Activated CD4-positive, alpha-beta memory T cell treated with anti-CD3 and anti-CD28 coated beads for 36 hours (primary cell): ENCODE measurements around the gene ALPP. TPM values are rescaled to one million over a fixed set of nuclear protein-coding genes. Genes with fewer than 3 reads are reported as not detected.

Source experiments
- CTCF ChIA-PET: fragments of 350-600 bp; sonication (Branson Sonifier 250); formaldehyde crosslinking; loops from one replicate; lab custom pipeline; 2021; ENCODE audit warnings: antibody characterized with exemption, inconsistent platforms; lab: Charles Lee
- POLR2A ChIA-PET: fragments of 350-600 bp; sonication (Branson Sonifier 250); formaldehyde crosslinking; loops from one replicate; lab custom pipeline; 2021; ENCODE audit warnings: antibody characterized with exemption; lab: Charles Lee
- DNase-seq: peaks from one replicate; pipeline ENCODE4 v3.0.0-alpha.2; 2020
- H3K27ac Mint-ChIP-seq: one replicate; pipeline ENCODE4 v1.8.0; 2021; ENCODE audit warnings: mixed read lengths
- H3K27me3 Mint-ChIP-seq: one replicate; pipeline ENCODE4 v1.8.0; 2021; ENCODE audit warnings: mixed read lengths
- H3K36me3 Mint-ChIP-seq: one replicate; pipeline ENCODE4 v1.8.0; 2021; ENCODE audit warnings: mixed read lengths
- H3K4me1 Mint-ChIP-seq: one replicate; pipeline ENCODE4 v1.8.0; 2021; ENCODE audit warnings: low read depth, mixed read lengths
- H3K4me3 Mint-ChIP-seq: one replicate; pipeline ENCODE4 v1.8.0; 2021; ENCODE audit warnings: mild to moderate bottlenecking, mixed read lengths
- H3K9me3 Mint-ChIP-seq: one replicate; pipeline ENCODE4 v1.8.0; 2021; ENCODE audit warnings: mixed read lengths
- intact Hi-C: fragments of 100-400 bp; cut with micrococcal nuclease; formaldehyde crosslinking; loops from one replicate; pipeline ENCODE4 v1.15.1; 2023
- total RNA-seq, 2 experiments: library from RNA; stranded (reverse); gene quantifications; one replicate each; pipeline ENCODE4 v1.2.3, GENCODE V29; 2021

ALPP gene
- total RNA-seq, 2 experiments from 2014 or later, result not detected

- intact Hi-C loops, result no loop called here
- no peaks in the 10 kb centered on the region for H3K4me1 Mint-ChIP-seq
- POLR2A ChIA-PET, result no interaction called here
- no peak overlapping the region for H3K27ac Mint-ChIP-seq
- no peaks in the 10 kb centered on the region for H3K36me3 Mint-ChIP-seq
- no peak for DNase-seq
- CTCF ChIA-PET, result interaction anchor here (1.0 to 1.3 kb wide), 2 partner anchors 16 to 436 kb away, joined by 3 to 4 read pairs; no protein-coding TSS in a partner anchor
- H3K27me3 Mint-ChIP-seq, result peaks cover 1% of the 10 kb centered on the region
- no peak overlapping the region for H3K4me3 Mint-ChIP-seq
- peaks cover 2% of the 10 kb centered on the region for H3K9me3 Mint-ChIP-seq
Measured at GRCh38 chr2:232343821-232344220, 34.7 kb upstream of the ALPP start.

GRCh38 chr2:232345251-232345650, 33.3 kb upstream of the ALPP start:
- intact Hi-C loops, result no loop called here
- ChIA-PET POLR2A (no interaction called here), CTCF (interaction anchor here (0.5 to 1.3 kb wide), 3 partner anchors 10 to 437 kb away, joined by 3 to 4 read pairs (median 3); no protein-coding TSS in a partner anchor)
- Mint-ChIP-seq H3K9me3 (peaks cover 2% of the 10 kb centered on the region), H3K27ac (no peak overlapping the region), H3K27me3 (peaks cover 4% of the 10 kb centered on the region), H3K4me3 (no peak overlapping the region), H3K4me1 (peaks cover 4% of the 10 kb centered on the region), H3K36me3 (no peaks in the 10 kb centered on the region)
- DNase-seq, result no peak

GRCh38 chr2:232347369-232347768, 31.2 kb upstream of the ALPP start:
- no peaks in the 10 kb centered on the region for H3K36me3 Mint-ChIP-seq
- DNase-seq, result no peak
- peaks cover 2% of the 10 kb centered on the region for H3K9me3 Mint-ChIP-seq
- ChIA-PET CTCF (no interaction called here), POLR2A (interaction anchor here (0.6 kb wide), 1 partner anchor 429 kb away, joined by 3 read pairs; no protein-coding TSS in a partner anchor)
- H3K4me3 Mint-ChIP-seq, result no peak overlapping the region
- H3K4me1 Mint-ChIP-seq, result peaks cover 7% of the 10 kb centered on the region
- intact Hi-C loops, result no loop called here
- H3K27ac Mint-ChIP-seq, result no peak overlapping the region
- H3K27me3 Mint-ChIP-seq, result peaks cover 11% of the 10 kb centered on the region

DNA sequence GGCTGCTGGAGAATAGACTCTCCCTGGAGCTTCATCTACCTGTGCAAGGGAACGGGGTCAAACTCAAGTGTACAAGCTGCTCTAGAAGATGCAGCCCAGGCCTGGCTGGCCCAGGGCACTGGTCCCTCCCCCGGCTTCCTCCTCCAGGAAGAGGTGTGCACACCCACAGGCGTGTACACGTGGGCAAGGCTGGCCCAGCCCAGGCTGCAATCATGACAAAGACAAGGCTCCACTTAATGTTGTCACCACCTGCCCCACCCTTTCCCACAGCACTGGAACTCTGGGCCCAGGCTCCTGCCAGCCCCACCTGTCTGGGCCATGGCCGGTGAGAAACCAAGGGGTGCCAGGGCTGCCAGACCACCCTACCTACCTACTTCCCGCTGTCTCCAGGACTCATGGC, 29.6 kb upstream of the ALPP start:
- peaks cover 17% of the 10 kb centered on the region for H3K27me3 Mint-ChIP-seq
- peaks cover 7% of the 10 kb centered on the region for H3K4me1 Mint-ChIP-seq
- no peak for DNase-seq
- no peak overlapping the region for H3K4me3 Mint-ChIP-seq
- CTCF ChIA-PET, result no interaction called here
- POLR2A ChIA-PET, result no interaction called here
- no peaks in the 10 kb centered on the region for H3K36me3 Mint-ChIP-seq
- no peak overlapping the region for H3K27ac Mint-ChIP-seq
- intact Hi-C loops, result no loop called here
- H3K9me3 Mint-ChIP-seq, result peaks cover 2% of the 10 kb centered on the region

- H3K4me3 Mint-ChIP-seq, result no peak overlapping the region
- intact Hi-C loops, result no loop called here
- POLR2A ChIA-PET, result no interaction called here
- H3K27me3 Mint-ChIP-seq, result peaks cover 19% of the 10 kb centered on the region
- no peak overlapping the region for H3K27ac Mint-ChIP-seq
- H3K4me1 Mint-ChIP-seq, result peaks cover 7% of the 10 kb centered on the region
- DNase-seq, result no peak
- no peaks in the 10 kb centered on the region for H3K36me3 Mint-ChIP-seq
- CTCF ChIA-PET, result no interaction called here
- peaks cover 2% of the 10 kb centered on the region for H3K9me3 Mint-ChIP-seq
Measured at GRCh38 chr2:232349546-232349945, 29.0 kb upstream of the ALPP start.

GRCh38 chr2:232349946-232350635, 28.5 kb upstream of the ALPP start:
- POLR2A ChIA-PET, result no interaction called here
- Mint-ChIP-seq H3K36me3 (no peaks in the 10 kb centered on the region), H3K9me3 (peaks cover 2% of the 10 kb centered on the region), H3K27ac (no peak overlapping the region), H3K4me3 (no peak overlapping the region), H3K4me1 (peaks cover 7% of the 10 kb centered on the region), H3K27me3 (peaks cover 22% of the 10 kb centered on the region)
- intact Hi-C loops, result no loop called here
- CTCF ChIA-PET, result interaction anchor here (1.1 kb wide), 1 partner anchor 9 kb away, joined by 3 read pairs; no protein-coding TSS in a partner anchor
- no peak for DNase-seq

DNA sequence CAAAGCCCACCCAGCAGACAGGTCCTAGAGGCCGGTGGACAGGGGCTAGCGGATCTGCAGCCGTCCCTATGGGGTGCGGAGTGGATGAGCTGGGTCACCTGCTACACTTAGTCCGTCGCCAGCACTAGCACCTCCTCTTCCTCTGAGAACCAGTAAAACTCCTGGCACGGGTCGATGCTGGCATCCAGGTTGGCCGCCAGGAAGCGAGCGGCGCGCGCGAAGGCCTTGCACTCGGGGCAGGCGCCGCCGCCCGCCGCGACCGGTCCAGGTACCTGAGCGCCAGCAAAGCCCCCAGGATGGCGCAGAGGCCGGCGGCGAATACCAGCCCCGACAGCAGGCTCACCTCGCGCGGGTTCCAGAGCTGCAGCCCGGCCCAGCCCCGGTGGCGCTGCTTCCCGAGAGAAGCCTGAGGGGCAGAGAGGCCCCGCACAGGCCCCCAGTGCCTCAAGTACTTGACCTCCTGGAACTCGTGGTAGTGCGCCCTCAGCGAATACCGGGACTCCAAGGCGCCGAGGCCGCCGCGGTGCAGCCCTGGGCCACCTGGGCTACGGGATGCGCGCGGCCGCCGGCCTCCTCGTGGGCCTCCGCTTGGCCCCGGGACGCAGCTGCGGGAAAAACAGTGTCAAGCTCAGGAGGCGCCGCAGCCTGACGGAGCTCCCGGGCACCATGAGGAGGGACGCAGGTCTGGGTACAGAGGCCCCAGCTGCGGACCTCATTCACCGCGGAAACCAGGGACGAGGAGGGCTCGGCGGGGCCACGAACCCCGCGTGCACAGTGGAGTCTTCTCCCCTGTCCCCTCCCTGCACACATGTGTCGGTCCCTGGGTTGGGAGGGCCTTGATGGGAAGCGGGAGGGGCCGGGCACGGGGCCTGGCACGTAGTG, 27.5 kb upstream of the ALPP start:
- DNase-seq, result no peak
- Mint-ChIP-seq H3K36me3 (no peaks in the 10 kb centered on the region), H3K4me3 (no peak overlapping the region), H3K27me3 (peaks cover 25% of the 10 kb centered on the region), H3K9me3 (peaks cover 2% of the 10 kb centered on the region), H3K27ac (no peak overlapping the region), H3K4me1 (peaks cover 7% of the 10 kb centered on the region)
- ChIA-PET CTCF (interaction anchor here (1.1 kb wide), 1 partner anchor 10 kb away, joined by 3 read pairs; no protein-coding TSS in a partner anchor), POLR2A (no interaction called here)
- intact Hi-C loops, result no loop called here

GRCh38 chr2:232351686-232352510, 26.7 kb upstream of the ALPP start:
- H3K27ac Mint-ChIP-seq, result no peak overlapping the region
- POLR2A ChIA-PET, result no interaction called here
- no peak for DNase-seq

DNA sequence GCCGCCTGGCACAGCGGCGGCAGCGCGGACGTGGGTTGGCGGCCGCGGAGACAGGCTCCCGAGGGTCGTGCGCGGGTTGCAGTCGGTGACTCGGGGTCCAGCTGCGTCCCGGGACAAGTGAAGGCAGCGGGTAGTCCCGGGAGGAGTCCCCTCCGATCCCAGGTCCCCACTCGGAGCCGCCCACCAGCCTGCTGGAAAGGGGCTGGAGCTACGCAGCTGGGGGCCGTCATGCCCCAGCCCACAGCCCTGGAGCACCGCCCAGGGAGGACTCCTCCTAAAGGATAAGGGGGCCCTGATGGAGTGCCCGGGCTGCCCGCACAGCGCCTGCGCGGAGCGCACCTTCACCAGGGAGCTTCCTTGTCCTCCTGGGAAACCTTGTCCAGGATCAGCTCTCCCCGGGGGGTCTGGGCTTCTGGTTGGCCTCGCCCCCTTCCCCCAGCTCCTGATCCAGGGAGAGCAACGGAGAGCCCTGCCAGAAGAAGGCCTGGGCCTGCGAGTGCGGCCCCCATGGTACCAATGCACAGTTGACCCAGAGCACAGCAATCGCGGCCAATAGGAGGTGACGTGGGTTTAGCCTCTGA, 25.9 kb upstream of the ALPP start:
- no peak overlapping the region for H3K27ac Mint-ChIP-seq
- no peaks in the 10 kb centered on the region for H3K9me3 Mint-ChIP-seq
- H3K27me3 Mint-ChIP-seq, result peaks cover 29% of the 10 kb centered on the region
- DNase-seq, result no peak
- no peaks in the 10 kb centered on the region for H3K36me3 Mint-ChIP-seq
- POLR2A ChIA-PET, result no interaction called here
- intact Hi-C loops, result no loop called here
- no peak overlapping the region for H3K4me3 Mint-ChIP-seq
- CTCF ChIA-PET, result no interaction called here
- H3K4me1 Mint-ChIP-seq, result peaks cover 7% of the 10 kb centered on the region

More at GRCh38 chr2:232351686-232352510, 26.7 kb upstream of the ALPP start:
- intact Hi-C loops, result no loop called here
- no peak overlapping the region for H3K4me3 Mint-ChIP-seq
- peaks cover under 1% of the 10 kb centered on the region for H3K9me3 Mint-ChIP-seq
- CTCF ChIA-PET, result no interaction called here
- H3K27me3 Mint-ChIP-seq, result peaks cover 28% of the 10 kb centered on the region
- H3K4me1 Mint-ChIP-seq, result peaks cover 7% of the 10 kb centered on the region
- H3K36me3 Mint-ChIP-seq, result no peaks in the 10 kb centered on the region

DNA sequence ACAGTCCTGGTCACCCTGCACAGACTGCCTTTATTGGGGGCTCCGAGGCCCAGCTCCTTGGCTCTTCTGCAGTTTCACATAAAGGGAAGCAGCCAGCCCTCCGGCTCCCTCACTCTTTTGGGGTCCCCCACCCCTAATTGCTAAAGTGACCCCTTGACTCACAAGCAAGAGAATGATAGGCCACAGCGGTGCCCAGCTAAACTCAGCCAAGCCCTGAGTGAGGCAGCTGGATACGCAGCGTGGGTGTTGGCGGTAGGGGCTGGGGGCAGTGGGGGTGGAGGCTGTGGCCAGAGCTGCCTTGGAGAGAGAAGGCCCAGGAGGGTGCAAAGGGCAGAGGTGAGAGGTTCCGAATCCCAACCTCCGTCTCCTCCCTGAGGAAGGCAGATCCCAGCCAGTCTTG, 25.5 kb upstream of the ALPP start:
- Mint-ChIP-seq H3K27me3 (peaks cover 29% of the 10 kb centered on the region), H3K9me3 (no peaks in the 10 kb centered on the region), H3K4me1 (peaks cover 7% of the 10 kb centered on the region), H3K36me3 (no peaks in the 10 kb centered on the region), H3K27ac (no peak overlapping the region), H3K4me3 (no peak overlapping the region)
- DNase-seq, result no peak
- intact Hi-C loops, result no loop called here
- CTCF ChIA-PET, result no interaction called here
- POLR2A ChIA-PET, result no interaction called here

- DNase-seq, result no peak
- intact Hi-C loops, result no loop called here
- Mint-ChIP-seq H3K4me1 (peaks cover 7% of the 10 kb centered on the region), H3K27me3 (peaks cover 28% of the 10 kb centered on the region), H3K27ac (no peak overlapping the region), H3K9me3 (no peaks in the 10 kb centered on the region), H3K36me3 (no peaks in the 10 kb centered on the region), H3K4me3 (no peak overlapping the region)
- POLR2A ChIA-PET, result no interaction called here
- CTCF ChIA-PET, result no interaction called here
Measured at GRCh38 chr2:232353660-232354059, 24.9 kb upstream of the ALPP start.
